GM13976 (cell line): ENCODE results near the gene CAMK2A.

Experiments used
- DNase-seq: peaks from one replicate; pipeline ENCODE4 v3.0.0; 2012; ENCODE audit warnings: low spot score
- CTCF ChIP-seq: IDR thresholded peaks from 2 replicates; pipeline ENCODE4 v1.5.1; 2012; ENCODE audit warnings: borderline replicate concordance, mild to moderate bottlenecking; ENCODE audit not compliant: insufficient read depth; ENCODE audit errors: extremely low read depth, missing control alignments, control extremely low read depth
- in situ Hi-C: fragments of 300-500 bp; cut with MboI; formaldehyde crosslinking; loops from one replicate; pipeline ENCODE4 v1.12.0; 2022; ENCODE audit warnings: low sequenced_read_pairs, mixed read lengths, inconsistent platforms; ENCODE audit not compliant: unreplicated experiment

Gene CAMK2A

GRCh38 chr5:150224483-150225027 lies 65.0 kb downstream of the CAMK2A start:
- TF ChIP-seq CTCF = no peak
- DNase-seq = no peak
- in situ Hi-C loops = no loop called here

GRCh38 chr5:150223474-150223873 lies 66.1 kb downstream of the CAMK2A start:
- TF ChIP-seq CTCF = no peak
- DNase-seq = no peak
- in situ Hi-C loops = no loop called here

GRCh38 chr5:150222906-150223305 lies 66.7 kb downstream of the CAMK2A start:
- no peak for DNase-seq
- in situ Hi-C loops = no loop called here
- TF ChIP-seq CTCF = no peak

- in situ Hi-C loops = no loop called here
- no peak for TF ChIP-seq CTCF
- no peak for DNase-seq
Measured at GRCh38 chr5:150221471-150221870, 68.1 kb downstream of the CAMK2A start.

GRCh38 chr5:150219861-150220260 lies 69.7 kb downstream of the CAMK2A start:
- no peak for DNase-seq
- in situ Hi-C loops = loop anchor here (10.0 kb wide), 1 partner anchor 55 kb away; the partner anchor contains the start of gene CDX1
- no peak for TF ChIP-seq CTCF

GRCh38 chr5:150219142-150219541 lies 70.4 kb downstream of the CAMK2A start:
- in situ Hi-C loops = loop anchor here (10.0 kb wide), 1 partner anchor 54 kb away; the partner anchor contains the start of gene CDX1
- no peak for TF ChIP-seq CTCF
- no peak for DNase-seq
